GM23248 (cell line): Measurements from ENCODE around the gene RASA4.
"Not testable (repeated sequence)": the region's sequence is repeated elsewhere in the genome, so short reads cannot be mapped to it uniquely, and the experiment has no call there.

Source experiments
- EZH2 ChIP-seq: fragments of 200-600 bp; sonication (generic); IDR thresholded peaks from 2 replicates; pipeline ENCODE4 v1.6.1; 2018; ENCODE audit warnings: antibody characterized with exemption, mild to moderate bottlenecking; ENCODE audit not compliant: insufficient read depth, poor library complexity, severe bottlenecking
- EZH2phosphoT487 ChIP-seq: fragments of 200-600 bp; sonication (generic); IDR thresholded peaks from 2 replicates; pipeline ENCODE4 v1.6.1; 2018; ENCODE audit warnings: antibody characterized with exemption, moderate library complexity, mild to moderate bottlenecking, low read depth; ENCODE audit not compliant: insufficient read depth

- TF ChIP-seq EZH2, EZH2phosphoT487: not testable (repeated sequence)
These were observed 84.4 kb downstream of the RASA4 start for GRCh38 chr7:102532127-102532526.
